T-helper 1 cell (primary cell): ENCODE data around the gene ZNF425.
A peak's percentile ranks its signal among the peaks of the same experiment; 100 is the strongest.
"Not testable (repeated sequence)": the region's sequence is repeated elsewhere in the genome, so short reads cannot be mapped to it uniquely, and the experiment has no call there.

Experiments used
- DNase-seq, 5 donors: peaks; one replicate each; pipeline ENCODE4 v3.0.0-alpha.2; 2012 to 2020
- total RNA-seq, 4 donors: gene quantifications; one replicate each; lab custom pipeline; 2026; lab: John Stamatoyannopoulos, UW

The ZNF425 gene
- total RNA-seq, result 0.61 to 2.5 (median 1.1) reads per million in 4 donors

GRCh38 chr7:149125863-149126661, at the start of gene ZNF425:
TSS of gene ZNF425 (minus strand) at chr7:149126324. CDS start at chr7:149126213, 111 bp downstream.
- peak; percentile 88 to 93 (median 90) for DNase-seq

- no peak for DNase-seq
Measured at GRCh38 chr7:149175150-149175549, 49.0 kb upstream of the ZNF425 start.

- DNase-seq, result no peak
Measured at GRCh38 chr7:149172534-149172920, 46.4 kb upstream of the ZNF425 start.

- DNase-seq, result no peak
Measured at GRCh38 chr7:149171892-149172533, 45.9 kb upstream of the ZNF425 start.

- DNase-seq, result no peak
Measured at GRCh38 chr7:149166630-149167352, 40.7 kb upstream of the ZNF425 start.

GRCh38 chr7:149166142-149166541, 40.0 kb upstream of the ZNF425 start:
- no peak for DNase-seq

GRCh38 chr7:149161241-149161848, 35.2 kb upstream of the ZNF425 start:
- DNase-seq, result no peak

GRCh38 chr7:149156898-149157297, 30.8 kb upstream of the ZNF425 start:
- DNase-seq, result no peak

GRCh38 chr7:149154056-149154455, 27.9 kb upstream of the ZNF425 start:
- no peak for DNase-seq

GRCh38 chr7:149153346-149153745, 27.2 kb upstream of the ZNF425 start:
- no peak for DNase-seq

- DNase-seq, result no peak
Measured at GRCh38 chr7:149150981-149151380, 24.9 kb upstream of the ZNF425 start.

GRCh38 chr7:149147752-149148653, 21.9 kb upstream of the ZNF425 start:
- peak; percentile 41 to 66 (median 63) for DNase-seq

GRCh38 chr7:149147072-149147751, 21.1 kb upstream of the ZNF425 start, which contains the start of gene ZNF398:
TSS of gene ZNF398 (plus strand) at chr7:149147453. CDS start at chr7:149147743, 290 bp downstream.
- peak; percentile 60 to 79 (median 70) for DNase-seq

GRCh38 chr7:149145031-149145845, 19.1 kb upstream of the ZNF425 start:
- DNase-seq, result no peak

GRCh38 chr7:149144436-149144922, 18.4 kb upstream of the ZNF425 start:
- DNase-seq, result not testable (repeated sequence)

GRCh38 chr7:149141893-149142292, 15.8 kb upstream of the ZNF425 start:
- DNase-seq, result no peak

GRCh38 chr7:149140831-149141230, 14.7 kb upstream of the ZNF425 start:
- DNase-seq, result no peak

GRCh38 chr7:149136118-149136517, 10.0 kb upstream of the ZNF425 start:
- no peak for DNase-seq

GRCh38 chr7:149133028-149133710, 7.0 kb upstream of the ZNF425 start:
- no peak for DNase-seq
